OCI-LY7 (cell line): ENCODE measurements around the gene DHRSX.

Experiments
- CTCF ChIP-seq: fragments of 200-600 bp; sonication (generic); conservative IDR thresholded peaks from 2 replicates; pipeline ENCODE4 v1.5.1; 2014; ENCODE audit warnings: mild to moderate bottlenecking, antibody characterized with exemption, low read length, moderate library complexity, mixed read lengths
- EZH2phosphoT487 ChIP-seq: fragments of 200-600 bp; sonication (generic); IDR thresholded peaks from 2 replicates; pipeline ENCODE4 v1.6.1; 2018; ENCODE audit warnings: low read depth, borderline replicate concordance, mild to moderate bottlenecking, mixed run types, antibody characterized with exemption, low read length, moderate library complexity, mixed read lengths

- TF ChIP-seq CTCF: no peak
- TF ChIP-seq EZH2phosphoT487: no peak
These were observed 855 bp upstream of the DHRSX start for GRCh38 chrX:2501559-2502102.
